ENCODE data around the gene LASP1.
A peak's percentile ranks its signal among the peaks of the same experiment; 100 is the strongest.

The LASP1 gene

DNA sequence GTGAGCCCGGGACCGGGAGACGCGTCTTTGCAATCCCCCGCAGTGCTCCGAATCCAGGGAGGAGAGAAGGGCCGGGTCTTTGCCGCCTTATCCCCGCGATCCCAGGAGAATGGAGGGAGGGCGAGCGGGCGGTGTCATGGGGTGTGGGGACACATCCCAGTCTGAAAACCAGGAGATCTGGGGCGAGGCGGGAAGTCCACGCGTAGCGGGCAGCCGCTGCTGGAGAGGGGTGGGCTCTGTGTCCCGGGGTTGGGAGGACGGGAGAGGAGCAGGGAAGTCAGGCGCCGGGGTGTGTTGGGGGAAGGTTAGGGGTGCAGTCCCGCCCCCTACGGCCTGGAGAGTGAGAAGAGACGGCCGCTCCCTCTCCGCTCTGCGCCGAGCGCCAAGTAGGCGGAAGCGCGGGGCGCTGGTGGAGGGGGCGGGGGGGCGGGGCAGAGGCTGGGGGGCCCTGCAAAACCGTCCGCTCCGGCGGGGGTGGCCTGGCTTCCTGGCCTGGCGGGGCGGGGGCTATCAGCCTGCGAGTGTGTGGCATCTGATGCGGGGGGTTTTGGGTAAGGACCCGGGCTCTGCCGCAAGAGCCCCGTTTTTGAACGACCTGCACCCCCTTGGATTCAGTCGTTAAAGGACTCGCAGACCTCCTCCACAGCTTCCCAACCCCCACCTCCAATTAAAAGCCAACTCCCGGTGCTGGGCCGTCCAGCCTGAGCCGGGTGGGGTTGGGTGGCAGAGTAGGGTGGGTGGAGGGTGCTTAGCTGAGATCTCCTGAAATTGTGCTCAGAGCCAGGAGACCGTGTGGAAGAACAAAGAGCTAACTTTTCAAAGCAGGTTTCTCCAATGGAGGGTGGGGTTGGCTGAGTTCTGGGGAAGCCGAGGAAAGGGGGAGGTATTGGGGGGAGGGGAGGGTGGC, 654 bp downstream of the LASP1 start:
- ATAC-seq (ENCODE audit: low read depth): peak; percentile 43

DNA sequence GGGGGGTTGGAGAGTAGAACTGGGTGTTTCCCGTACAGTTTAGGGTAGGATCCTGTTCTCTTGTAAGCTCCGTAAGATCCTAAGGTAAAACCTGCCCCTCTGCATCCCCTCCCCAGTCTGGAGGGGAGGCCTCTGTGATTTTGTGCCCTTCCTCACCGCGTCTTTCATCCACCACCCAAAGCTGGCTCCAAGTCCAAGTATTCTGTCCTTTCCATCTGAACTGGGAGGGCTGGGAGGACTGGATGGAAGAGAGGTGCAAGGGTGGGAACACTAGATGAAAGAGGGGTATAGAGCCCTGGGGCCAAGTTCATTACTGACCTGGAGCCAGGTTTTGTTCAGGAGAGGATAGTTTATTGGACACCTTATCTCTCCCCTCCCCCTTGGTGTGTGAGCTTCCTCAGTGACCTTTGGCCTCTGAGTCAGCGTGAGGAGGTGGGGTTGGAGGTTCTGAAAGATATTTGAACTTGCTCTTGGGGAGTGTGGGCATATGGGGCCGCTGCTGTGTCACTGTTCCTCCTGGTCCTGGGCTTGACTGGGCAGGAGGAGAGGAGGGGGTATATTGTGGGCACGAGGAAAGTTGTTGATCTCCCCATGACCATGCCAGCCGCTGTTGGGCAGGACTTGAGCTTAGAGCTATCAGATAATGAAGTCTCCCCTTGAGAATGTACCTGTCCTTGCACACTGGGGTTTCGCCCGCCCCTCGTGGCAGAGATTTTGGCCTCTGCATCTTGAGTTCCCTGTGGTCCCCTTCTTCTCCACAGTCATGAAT, 1.6 kb downstream of the LASP1 start:
- H3K4me1 ChIP-seq (ENCODE audit: insufficient read depth, poor library complexity, severe bottlenecking): peaks cover 39% of the 10 kb centered on the region
- no peaks in the 10 kb centered on the region for H3K9me3 ChIP-seq (ENCODE audit: severe bottlenecking)
- ATAC-seq (ENCODE audit: low read depth) (peak; percentile 28), DNase-seq (ENCODE audit: low spot score) (peak; percentile 86)
- H3K4me3 ChIP-seq (ENCODE audit: severe bottlenecking): peak overlapping the region; percentile 95
- TF ChIP-seq, protein P1, sequence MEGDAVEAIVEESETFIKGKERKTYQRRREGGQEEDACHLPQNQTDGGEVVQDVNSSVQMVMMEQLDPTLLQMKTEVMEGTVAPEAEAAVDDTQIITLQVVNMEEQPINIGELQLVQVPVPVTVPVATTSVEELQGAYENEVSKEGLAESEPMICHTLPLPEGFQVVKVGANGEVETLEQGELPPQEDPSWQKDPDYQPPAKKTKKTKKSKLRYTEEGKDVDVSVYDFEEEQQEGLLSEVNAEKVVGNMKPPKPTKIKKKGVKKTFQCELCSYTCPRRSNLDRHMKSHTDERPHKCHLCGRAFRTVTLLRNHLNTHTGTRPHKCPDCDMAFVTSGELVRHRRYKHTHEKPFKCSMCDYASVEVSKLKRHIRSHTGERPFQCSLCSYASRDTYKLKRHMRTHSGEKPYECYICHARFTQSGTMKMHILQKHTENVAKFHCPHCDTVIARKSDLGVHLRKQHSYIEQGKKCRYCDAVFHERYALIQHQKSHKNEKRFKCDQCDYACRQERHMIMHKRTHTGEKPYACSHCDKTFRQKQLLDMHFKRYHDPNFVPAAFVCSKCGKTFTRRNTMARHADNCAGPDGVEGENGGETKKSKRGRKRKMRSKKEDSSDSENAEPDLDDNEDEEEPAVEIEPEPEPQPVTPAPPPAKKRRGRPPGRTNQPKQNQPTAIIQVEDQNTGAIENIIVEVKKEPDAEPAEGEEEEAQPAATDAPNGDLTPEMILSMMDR (IDR thresholded peaks at IDR 0.05; ENCODE audit: poor library complexity, severe bottlenecking): peak; percentile 43
- H3K36me3 ChIP-seq (ENCODE audit: low read depth): peaks cover 20% of the 10 kb centered on the region
- H3K27me3 ChIP-seq (ENCODE audit: insufficient read depth, poor library complexity, severe bottlenecking): no peaks in the 10 kb centered on the region
- peak overlapping the region; percentile 98 for H3K27ac ChIP-seq (ENCODE audit: poor library complexity, severe bottlenecking)

More for the DNA sequence above, 654 bp downstream of the LASP1 start:
- DNase-seq (ENCODE audit: low spot score): no peak
- peaks cover 37% of the 10 kb centered on the region for H3K4me1 ChIP-seq (ENCODE audit: insufficient read depth, poor library complexity, severe bottlenecking)
- peak overlapping the region; percentile 98 for H3K27ac ChIP-seq (ENCODE audit: poor library complexity, severe bottlenecking)
- TF ChIP-seq, protein P1 (IDR thresholded peaks at IDR 0.05; ENCODE audit: poor library complexity, severe bottlenecking): no peak
- H3K4me3 ChIP-seq (ENCODE audit: severe bottlenecking): peak overlapping the region; percentile 95
- H3K9me3 ChIP-seq (ENCODE audit: severe bottlenecking): no peaks in the 10 kb centered on the region
- no peaks in the 10 kb centered on the region for H3K27me3 ChIP-seq (ENCODE audit: insufficient read depth, poor library complexity, severe bottlenecking)
- H3K36me3 ChIP-seq (ENCODE audit: low read depth): peaks cover 20% of the 10 kb centered on the region

DNA sequence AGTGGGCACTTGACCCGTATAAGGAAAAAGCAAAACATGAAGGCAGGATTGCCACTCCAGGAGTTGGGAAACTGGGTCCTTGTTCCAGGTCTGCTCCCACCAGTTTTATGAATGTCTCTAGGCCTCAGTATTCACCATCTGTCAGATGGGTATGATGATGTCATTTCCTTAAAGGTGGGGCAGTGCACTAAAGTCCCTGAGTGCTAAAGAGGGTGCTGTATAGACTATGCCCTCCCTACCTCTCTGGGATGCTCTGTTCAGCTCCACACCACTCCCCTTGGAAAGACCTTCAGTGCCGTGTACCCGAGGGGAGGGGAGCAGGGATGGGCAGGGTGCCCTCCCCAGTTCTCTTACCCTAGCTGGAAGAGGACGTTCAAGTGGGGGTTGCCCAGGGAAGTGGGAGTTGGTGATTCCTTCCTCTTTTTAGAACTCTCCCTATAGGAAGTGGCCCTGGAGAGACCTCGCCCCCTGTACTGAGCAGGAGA, 2.2 kb downstream of the LASP1 start:
- peak overlapping the region; percentile 95 for H3K4me3 ChIP-seq (ENCODE audit: severe bottlenecking)
- TF ChIP-seq, protein P1 (IDR thresholded peaks at IDR 0.05; ENCODE audit: poor library complexity, severe bottlenecking): no peak
- no peaks in the 10 kb centered on the region for H3K9me3 ChIP-seq (ENCODE audit: severe bottlenecking)
- H3K27ac ChIP-seq (ENCODE audit: poor library complexity, severe bottlenecking): peak overlapping the region; percentile 98
- no peak for ATAC-seq (ENCODE audit: low read depth)
- H3K27me3 ChIP-seq (ENCODE audit: insufficient read depth, poor library complexity, severe bottlenecking): no peaks in the 10 kb centered on the region
- H3K36me3 ChIP-seq (ENCODE audit: low read depth): peaks cover 24% of the 10 kb centered on the region
- DNase-seq (ENCODE audit: low spot score): no peak
- H3K4me1 ChIP-seq (ENCODE audit: insufficient read depth, poor library complexity, severe bottlenecking): peaks cover 44% of the 10 kb centered on the region

DNA sequence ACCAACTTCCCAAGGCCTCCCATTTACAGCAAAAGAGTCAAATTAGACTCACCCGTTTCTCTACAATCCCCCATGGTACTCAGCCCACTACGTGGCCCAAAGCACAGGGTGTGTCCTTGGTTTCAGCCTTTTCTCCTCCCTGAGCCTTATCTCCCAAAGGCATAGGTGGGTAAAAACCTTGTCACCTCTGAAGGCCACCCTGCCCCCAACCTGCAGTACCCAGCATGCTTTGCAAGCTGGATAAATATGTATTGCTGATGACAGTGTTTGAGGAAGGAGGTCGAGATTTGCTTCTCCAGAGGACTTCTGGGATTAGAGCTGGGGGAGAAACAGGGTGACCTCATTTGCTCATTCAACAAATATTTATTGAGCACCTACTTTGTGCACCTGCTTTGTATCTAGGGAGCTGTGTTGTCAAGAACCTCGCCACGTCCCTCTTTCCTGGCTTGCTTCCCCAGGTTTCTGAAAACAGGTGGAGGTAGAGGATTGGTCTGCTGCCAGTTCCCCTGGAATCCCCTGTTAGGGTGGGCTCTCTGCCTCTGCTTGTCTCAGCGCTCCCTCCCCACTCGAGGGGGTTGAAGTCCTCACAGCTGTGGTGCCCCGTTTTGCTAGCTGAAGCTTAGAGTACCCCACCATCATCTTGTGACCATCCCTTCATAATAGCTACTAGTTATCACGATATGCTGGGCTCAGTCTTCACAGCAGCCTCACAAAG, 3.0 kb downstream of the LASP1 start:
- TF ChIP-seq, protein P1 (IDR thresholded peaks at IDR 0.05; ENCODE audit: poor library complexity, severe bottlenecking): no peak
- H3K27me3 ChIP-seq (ENCODE audit: insufficient read depth, poor library complexity, severe bottlenecking): no peaks in the 10 kb centered on the region
- peaks cover 28% of the 10 kb centered on the region for H3K36me3 ChIP-seq (ENCODE audit: low read depth)
- peaks cover 46% of the 10 kb centered on the region for H3K4me1 ChIP-seq (ENCODE audit: insufficient read depth, poor library complexity, severe bottlenecking)
- no peak overlapping the region for H3K4me3 ChIP-seq (ENCODE audit: severe bottlenecking)
- H3K9me3 ChIP-seq (ENCODE audit: severe bottlenecking): no peaks in the 10 kb centered on the region
- DNase-seq (ENCODE audit: low spot score) (no peak), ATAC-seq (ENCODE audit: low read depth) (no peak)
- peak overlapping the region; percentile 98 for H3K27ac ChIP-seq (ENCODE audit: poor library complexity, severe bottlenecking)
